GM18909 (cell line): Measurements from ENCODE around the gene PSMA6.

ENCODE experiments used
- ATAC-seq: cut with Tn5 transposase; IDR thresholded peaks from one replicate; pipeline ENCODE4 v1.9.1; 2021; ENCODE audit warnings: mild to moderate bottlenecking; ENCODE audit not compliant: unreplicated experiment, poor library complexity

PSMA6 gene

GRCh38 chr14:35362450-35362849 lies 70.3 kb downstream of the PSMA6 start:
- ATAC-seq = no peak

- ATAC-seq = no peak
These were observed 70.8 kb downstream of the PSMA6 start for GRCh38 chr14:35362911-35363374.

GRCh38 chr14:35365130-35366055 lies 73.2 kb downstream of the PSMA6 start:
- ATAC-seq = no peak

- no peak for ATAC-seq
These were observed 73.9 kb downstream of the PSMA6 start for GRCh38 chr14:35366056-35366451.

- no peak for ATAC-seq
These were observed 74.4 kb downstream of the PSMA6 start for GRCh38 chr14:35366521-35366976.

GRCh38 chr14:35367056-35367372 lies 74.8 kb downstream of the PSMA6 start:
- no peak for ATAC-seq
